MM.1S (cell line): Measurements from ENCODE around the gene SLC35A2.

Source experiments
- DNase-seq: peaks from one replicate; pipeline ENCODE4 v3.0.0-alpha.2; 2015
- H2AFZ ChIP-seq: fragments of 300-600 bp; sonication (generic); 2 replicates; pipeline ENCODE4 v1.6.0; 2016; ENCODE audit warnings: antibody characterized with exemption, low read length
- H3F3A ChIP-seq: fragments of 300-600 bp; sonication (generic); 2 replicates; pipeline ENCODE4 v1.6.1; 2016; ENCODE audit warnings: mild to moderate bottlenecking, antibody characterized with exemption, low read length, moderate library complexity, mixed read lengths; ENCODE audit not compliant: insufficient read depth
- H3K27ac ChIP-seq: fragments of 300-600 bp; sonication (generic); 2 replicates; pipeline ENCODE4 v1.5.1; 2016; ENCODE audit warnings: mild to moderate bottlenecking, low read length
- H3K27me3 ChIP-seq: fragments of 300-600 bp; sonication (generic); replicated peaks from 2 replicates; pipeline ENCODE4 v1.6.0; 2016; ENCODE audit warnings: low read length; ENCODE audit not compliant: insufficient read depth
- H3K36me3 ChIP-seq: fragments of 300-600 bp; sonication (generic); replicated peaks from 2 replicates; pipeline ENCODE4 v1.6.1; 2016; ENCODE audit warnings: mild to moderate bottlenecking, low read length, mixed read lengths; ENCODE audit not compliant: insufficient read depth
- H3K4me1 ChIP-seq: fragments of 300-600 bp; sonication (generic); 2 replicates; pipeline ENCODE4 v1.6.1; 2016; ENCODE audit warnings: low read length, mixed read lengths
- H3K4me2 ChIP-seq: fragments of 300-600 bp; sonication (generic); 2 replicates; pipeline ENCODE4 v1.6.0; 2016; ENCODE audit warnings: low read depth, low read length
- H3K4me3 ChIP-seq: fragments of 300-600 bp; sonication (generic); 2 replicates; pipeline ENCODE4 v1.5.1; 2016; ENCODE audit warnings: low read length, mixed read lengths
- H3K79me2 ChIP-seq: fragments of 300-600 bp; sonication (generic); 2 replicates; pipeline ENCODE4 v1.6.1; 2016; ENCODE audit warnings: mixed run types, low read length, mixed read lengths
- H3K9ac ChIP-seq: fragments of 300-600 bp; sonication (generic); 2 replicates; pipeline ENCODE4 v1.6.1; 2016; ENCODE audit warnings: low read length, mixed read lengths
- H3K9me2 ChIP-seq: fragments of 300-600 bp; sonication (generic); replicated peaks from 2 replicates; pipeline ENCODE4 v1.6.1; 2016; ENCODE audit warnings: mild to moderate bottlenecking, low read length, mixed read lengths; ENCODE audit not compliant: insufficient read depth
- H3K9me3 ChIP-seq: fragments of 300-600 bp; sonication (generic); replicated peaks from 2 replicates; pipeline ENCODE4 v1.6.1; 2016; ENCODE audit warnings: mild to moderate bottlenecking, low read length, mixed read lengths; ENCODE audit not compliant: insufficient read depth
- H4K20me1 ChIP-seq: fragments of 300-600 bp; sonication (generic); 2 replicates; pipeline ENCODE4 v1.6.1; 2016; ENCODE audit warnings: mild to moderate bottlenecking, low read length, moderate library complexity, mixed read lengths; ENCODE audit not compliant: insufficient read depth
- CTCF ChIP-seq: fragments of 300-600 bp; sonication (generic); IDR thresholded peaks from 2 replicates; pipeline ENCODE4 v1.5.1; 2016; ENCODE audit warnings: antibody characterized with exemption, low read length, mixed read lengths
- EZH2 ChIP-seq: fragments of 300-600 bp; sonication (generic); optimal IDR thresholded peaks from 2 replicates; pipeline ENCODE3; 2017; ENCODE audit warnings: low read depth, mild to moderate bottlenecking, antibody characterized with exemption, low read length, mixed read lengths
- EZH2phosphoT487 ChIP-seq: fragments of 300-600 bp; sonication (generic); IDR thresholded peaks from 2 replicates; pipeline ENCODE4 v1.6.1; 2018; ENCODE audit warnings: antibody characterized with exemption, low read length

The SLC35A2 gene

DNA sequence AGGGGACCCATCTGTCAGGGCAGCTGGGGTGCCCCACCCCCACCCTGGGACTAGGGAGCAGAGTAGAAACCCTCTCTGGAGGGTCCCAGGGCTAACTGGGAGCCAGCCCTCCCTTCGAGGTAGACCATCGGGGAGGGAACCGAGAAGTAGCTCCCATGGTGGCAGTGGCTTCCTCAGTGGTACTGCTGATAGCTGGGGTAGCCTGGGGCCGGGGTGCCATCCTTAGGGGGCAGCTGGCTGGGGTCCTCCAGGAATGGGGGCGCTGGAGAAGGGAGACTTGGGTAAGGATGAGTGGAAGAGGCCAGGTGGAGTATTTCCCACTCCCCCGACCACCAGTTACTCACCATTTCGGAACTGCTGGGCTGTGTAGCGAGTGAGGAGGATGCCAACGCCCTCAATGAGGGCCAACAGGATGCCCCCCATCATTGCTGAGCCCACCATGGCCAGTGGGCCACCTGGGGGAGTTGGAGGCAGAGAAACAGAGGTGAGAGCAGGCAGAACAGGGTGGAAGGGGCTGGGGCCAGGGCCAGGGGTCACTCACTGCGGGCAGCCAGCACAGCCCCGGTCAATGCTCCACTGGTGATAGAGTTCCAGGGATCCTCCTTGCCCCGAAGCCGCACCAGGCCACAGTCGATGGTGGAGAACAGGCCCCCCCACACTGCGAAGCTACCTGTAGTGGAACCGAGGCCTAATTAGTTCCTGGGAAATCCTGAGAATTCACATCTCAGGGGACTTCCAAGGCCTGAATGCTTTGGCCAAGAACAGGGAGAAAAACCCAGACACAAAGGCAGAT, 17.7 kb downstream of the SLC35A2 start:
- Histone ChIP-seq H3K27me3 (no peaks in the 10 kb centered on the region), H2AFZ (no peak overlapping the region), H3K79me2 (peaks cover 27% of the 10 kb centered on the region), H3K4me3 (no peak overlapping the region), H3K4me2 (no peak overlapping the region), H3K36me3 (no peaks in the 10 kb centered on the region), H4K20me1 (no peaks in the 10 kb centered on the region), H3K9me2 (no peaks in the 10 kb centered on the region), H3K27ac (no peak overlapping the region), H3F3A (peaks cover 4% of the 10 kb centered on the region; the same call in 1 of the 2 replicates), H3K9me3 (no peaks in the 10 kb centered on the region), H3K9ac (no peak overlapping the region), H3K4me1 (no peaks in the 10 kb centered on the region)
- TF ChIP-seq EZH2 (no peak), EZH2phosphoT487 (no peak), CTCF (no peak)
- DNase-seq, result no peak

- Histone ChIP-seq H2AFZ (no peak overlapping the region), H4K20me1 (no peaks in the 10 kb centered on the region), H3K9ac (no peak overlapping the region), H3K79me2 (peaks cover 27% of the 10 kb centered on the region), H3K4me3 (no peak overlapping the region), H3K9me2 (no peaks in the 10 kb centered on the region), H3K27ac (no peak overlapping the region), H3K27me3 (no peaks in the 10 kb centered on the region), H3F3A (no peaks in the 10 kb centered on the region), H3K4me1 (no peaks in the 10 kb centered on the region), H3K4me2 (no peak overlapping the region), H3K9me3 (no peaks in the 10 kb centered on the region), H3K36me3 (no peaks in the 10 kb centered on the region)
- TF ChIP-seq CTCF (no peak), EZH2 (no peak), EZH2phosphoT487 (no peak)
- no peak for DNase-seq
These were observed 18.6 kb downstream of the SLC35A2 start for GRCh38 chrX:48892896-48893295.

DNA sequence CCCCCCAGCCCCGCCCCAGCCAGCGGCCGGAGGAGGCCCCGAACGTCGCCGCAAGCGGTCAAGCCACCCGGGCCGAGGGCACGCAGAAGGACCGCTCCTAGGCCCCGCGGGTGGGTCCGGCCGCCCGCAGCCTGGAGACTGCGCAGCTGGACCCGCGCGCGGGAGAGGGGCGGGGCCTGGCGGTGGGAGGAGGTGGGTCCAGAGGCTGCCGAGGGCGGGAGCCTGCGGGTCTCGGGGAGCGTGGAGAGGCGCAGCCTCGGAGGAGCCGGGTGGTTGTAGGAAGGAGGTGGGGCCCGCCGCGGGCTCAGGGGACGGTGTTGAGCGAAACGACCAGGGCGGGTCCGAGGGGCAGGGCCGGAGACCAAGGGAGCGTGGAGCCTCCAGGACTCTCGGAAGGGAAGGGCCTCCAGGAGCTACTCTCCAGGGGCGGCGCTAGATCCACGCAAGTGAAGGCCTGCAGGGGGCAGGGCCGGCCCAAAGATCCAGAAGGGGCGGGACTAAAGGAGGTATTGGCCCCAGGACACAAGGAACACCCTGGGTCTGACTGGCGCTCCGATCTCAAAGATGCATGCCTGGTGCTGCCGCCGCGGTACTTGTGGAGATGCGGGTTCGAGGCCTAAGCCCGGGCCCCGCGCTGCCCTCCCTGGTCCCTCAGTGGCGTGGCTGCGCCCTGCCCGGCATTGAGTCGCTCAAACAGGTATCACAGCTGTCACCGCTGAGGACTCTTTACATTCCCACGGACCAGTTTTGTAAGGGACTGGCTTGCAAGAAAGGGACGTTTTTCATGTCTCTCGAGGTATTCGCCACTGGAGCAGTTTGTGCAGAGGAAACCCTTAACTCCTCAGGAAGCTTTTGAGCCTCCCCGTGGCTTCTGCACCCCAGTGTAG, 19.8 kb downstream of the SLC35A2 start:
- peak overlapping the region; percentile 90 for H3K4me2 ChIP-seq
- DNase-seq, result peak; percentile 87
- TF ChIP-seq EZH2phosphoT487 (no peak), CTCF (peak; percentile 47), EZH2 (no peak)
- H3K4me3 ChIP-seq, result peak overlapping the region; percentile 62
- H3K79me2 ChIP-seq, result peaks cover 17% of the 10 kb centered on the region
- H3F3A ChIP-seq, result no peaks in the 10 kb centered on the region
- H3K27me3 ChIP-seq, result no peaks in the 10 kb centered on the region
- no peaks in the 10 kb centered on the region for H3K9me3 ChIP-seq
- peak overlapping the region; percentile 21; the same call in 1 of the 2 replicates for H3K27ac ChIP-seq
- peak overlapping the region; percentile 72 for H2AFZ ChIP-seq
- no peaks in the 10 kb centered on the region for H3K9me2 ChIP-seq
- H4K20me1 ChIP-seq, result no peaks in the 10 kb centered on the region
- H3K4me1 ChIP-seq, result no peaks in the 10 kb centered on the region
- H3K36me3 ChIP-seq, result no peaks in the 10 kb centered on the region
- H3K9ac ChIP-seq, result peak overlapping the region; percentile 55
